Loucy (cell line): ENCODE measurements around the gene EMC1.

Experiments used
- H2AFZ ChIP-seq: fragments of 200-600 bp; sonication (generic); 2 replicates; pipeline ENCODE4 v1.6.0; 2016; ENCODE audit warnings: antibody characterized with exemption, mild to moderate bottlenecking, low read length, moderate library complexity
- H3F3A ChIP-seq: fragments of 200-600 bp; 2 replicates; pipeline ENCODE4 v1.6.0; 2016; ENCODE audit warnings: antibody characterized with exemption, low read depth, mild to moderate bottlenecking
- H3K27me3 ChIP-seq: fragments of 200-600 bp; sonication (generic); 2 replicates; pipeline ENCODE4 v1.6.1; 2014; ENCODE audit warnings: low read length, mild to moderate bottlenecking; ENCODE audit not compliant: insufficient read depth, poor library complexity, severe bottlenecking
- H3K36me3 ChIP-seq: fragments of 200-600 bp; sonication (generic); 2 replicates; pipeline ENCODE4 v1.6.1; 2016; ENCODE audit warnings: low read length; ENCODE audit not compliant: insufficient read depth
- H3K4me1 ChIP-seq: fragments of 200-600 bp; sonication (generic); 2 replicates; pipeline ENCODE4 v1.5.1; 2014; ENCODE audit warnings: low read length, mild to moderate bottlenecking; ENCODE audit not compliant: insufficient read depth, poor library complexity, severe bottlenecking
- H3K4me2 ChIP-seq: fragments of 200-600 bp; sonication (generic); 2 replicates; pipeline ENCODE4 v1.6.0; 2014; ENCODE audit warnings: antibody characterized with exemption, low read length, low read depth, mild to moderate bottlenecking; ENCODE audit not compliant: poor library complexity, severe bottlenecking
- H3K4me3 ChIP-seq: fragments of 200-600 bp; sonication (generic); 2 replicates; pipeline ENCODE4 v1.5.1; 2014; ENCODE audit warnings: low read length, mild to moderate bottlenecking, mixed read lengths; ENCODE audit not compliant: poor library complexity, severe bottlenecking
- H3K79me2 ChIP-seq: fragments of 200-600 bp; sonication (generic); 2 replicates; pipeline ENCODE4 v1.6.1; 2014; ENCODE audit warnings: low read length; ENCODE audit not compliant: insufficient read depth
- H3K9ac ChIP-seq: fragments of 200-600 bp; sonication (generic); 2 replicates; pipeline ENCODE4 v1.6.0; 2014; ENCODE audit warnings: mild to moderate bottlenecking, low read depth, low read length, moderate library complexity; ENCODE audit not compliant: poor library complexity, severe bottlenecking
- H3K9me2 ChIP-seq: fragments of 200-600 bp; sonication (generic); replicated peaks from 2 replicates; pipeline ENCODE4 v1.6.1; 2016; ENCODE audit warnings: low read depth, low read length, mixed read lengths
- H3K9me3 ChIP-seq: fragments of 200-600 bp; sonication (generic); 2 replicates; pipeline ENCODE4 v1.6.1; 2014; ENCODE audit warnings: mild to moderate bottlenecking, antibody characterized with exemption, low read length, low read depth; ENCODE audit not compliant: insufficient read depth
- H4K20me1 ChIP-seq: fragments of 200-600 bp; sonication (generic); 2 replicates; pipeline ENCODE4 v1.6.0; 2014; ENCODE audit warnings: antibody characterized with exemption, low read length, mild to moderate bottlenecking; ENCODE audit not compliant: insufficient read depth, poor library complexity, severe bottlenecking
- CTCF ChIP-seq: fragments of 200-600 bp; sonication (generic); conservative IDR thresholded peaks from 2 replicates; pipeline ENCODE4 v1.5.1; 2014; ENCODE audit warnings: mild to moderate bottlenecking, antibody characterized with exemption, low read length
- EZH2phosphoT487 ChIP-seq: fragments of 200-600 bp; IDR thresholded peaks from 2 replicates; pipeline ENCODE4 v1.6.1; 2018; ENCODE audit warnings: antibody characterized with exemption, mild to moderate bottlenecking, moderate library complexity, borderline replicate concordance

The EMC1 gene

GRCh38 chr1:19190468-19190867 is 60.9 kb downstream of the EMC1 start:
- H2AFZ ChIP-seq: no peak overlapping the region
- H3K9me3 ChIP-seq: no peaks in the 10 kb centered on the region
- no peaks in the 10 kb centered on the region for H4K20me1 ChIP-seq
- TF ChIP-seq EZH2phosphoT487: no peak
- TF ChIP-seq CTCF: no peak
- no peak overlapping the region for H3K4me3 ChIP-seq
- no peaks in the 10 kb centered on the region for H3F3A ChIP-seq
- no peak overlapping the region for H3K9ac ChIP-seq
- H3K4me1 ChIP-seq: no peaks in the 10 kb centered on the region
- no peaks in the 10 kb centered on the region for H3K27me3 ChIP-seq
- no peaks in the 10 kb centered on the region for H3K79me2 ChIP-seq
- H3K36me3 ChIP-seq: peaks cover 81% of the 10 kb centered on the region
- H3K4me2 ChIP-seq: no peak overlapping the region
- no peaks in the 10 kb centered on the region for H3K9me2 ChIP-seq

- no peak overlapping the region for H3K9ac ChIP-seq
- H3K9me2 ChIP-seq: no peaks in the 10 kb centered on the region
- no peaks in the 10 kb centered on the region for H3K4me1 ChIP-seq
- H3K79me2 ChIP-seq: no peaks in the 10 kb centered on the region
- no peaks in the 10 kb centered on the region for H3K9me3 ChIP-seq
- H3K36me3 ChIP-seq: peaks cover 89% of the 10 kb centered on the region
- no peaks in the 10 kb centered on the region for H3F3A ChIP-seq
- H4K20me1 ChIP-seq: no peaks in the 10 kb centered on the region
- no peak for TF ChIP-seq CTCF
- TF ChIP-seq EZH2phosphoT487: no peak
- H3K4me2 ChIP-seq: no peak overlapping the region
- H2AFZ ChIP-seq: no peak overlapping the region
- no peak overlapping the region for H3K4me3 ChIP-seq
- no peaks in the 10 kb centered on the region for H3K27me3 ChIP-seq
Measured at GRCh38 chr1:19189270-19189669, 62.1 kb downstream of the EMC1 start.

GRCh38 chr1:19187852-19188251 is 63.5 kb downstream of the EMC1 start:
- Histone ChIP-seq H3K36me3 (peaks cover 89% of the 10 kb centered on the region), H3K4me1 (no peaks in the 10 kb centered on the region), H4K20me1 (no peaks in the 10 kb centered on the region), H3F3A (no peaks in the 10 kb centered on the region), H3K4me2 (no peak overlapping the region), H2AFZ (no peak overlapping the region), H3K27me3 (no peaks in the 10 kb centered on the region), H3K9me3 (no peaks in the 10 kb centered on the region), H3K4me3 (no peak overlapping the region), H3K9ac (no peak overlapping the region), H3K9me2 (no peaks in the 10 kb centered on the region), H3K79me2 (no peaks in the 10 kb centered on the region)
- TF ChIP-seq CTCF (no peak), EZH2phosphoT487 (no peak)
